SK-N-MC (cell line): ENCODE measurements around the gene ABCC2.

Experiments used
- DNase-seq: peaks from one replicate; pipeline ENCODE4 v3.0.0-alpha.2; 2011; ENCODE audit warnings: low read depth, low spot score
- H3K27ac ChIP-seq: fragments of 200-600 bp; sonication (generic); 2 replicates; pipeline ENCODE4 v1.5.1; 2016; ENCODE audit warnings: mixed run types
- H3K36me3 ChIP-seq: fragments of 200-600 bp; sonication (generic); 2 replicates; pipeline ENCODE4 v1.6.1; 2017; ENCODE audit warnings: antibody characterized with exemption, low read length, mixed read lengths; ENCODE audit not compliant: insufficient read depth
- H3K4me3 ChIP-seq: fragments of 200-600 bp; sonication (generic); 2 replicates; pipeline ENCODE4 v1.5.1; 2016
- H3K9ac ChIP-seq: fragments of 200-600 bp; sonication (generic); 2 replicates; pipeline ENCODE4 v1.8.0; 2017; ENCODE audit warnings: mixed run types, mixed read lengths; ENCODE audit not compliant: insufficient read length
- H3K9me3 ChIP-seq: fragments of 200-600 bp; sonication (generic); 2 replicates; pipeline ENCODE4 v1.6.1; 2017; ENCODE audit warnings: low read depth, mild to moderate bottlenecking, antibody characterized with exemption, low read length, moderate library complexity, mixed read lengths
- EZH2 ChIP-seq: fragments of 200-600 bp; sonication (generic); IDR thresholded peaks from one replicate; pipeline ENCODE4 v1.6.1; 2017; ENCODE audit warnings: antibody characterized with exemption
- FOXP2 ChIP-seq: optimal IDR thresholded peaks from 2 replicates; pipeline ENCODE3; 2011; ENCODE audit warnings: mild to moderate bottlenecking, moderate library complexity; ENCODE audit not compliant: insufficient read depth; ENCODE audit errors: extremely low read length, control extremely low read depth
- POLR2AphosphoS5 ChIP-seq: IDR thresholded peaks from 2 replicates; pipeline ENCODE4 v1.6.1; 2012; ENCODE audit warnings: mild to moderate bottlenecking, low read depth, low read length, borderline replicate concordance

The ABCC2 gene

GRCh38 chr10:99869581-99870122 is 87.2 kb downstream of the ABCC2 start:
- H3K4me3 ChIP-seq = no peak overlapping the region
- H3K27ac ChIP-seq = no peak overlapping the region
- TF ChIP-seq EZH2 (no peak), POLR2AphosphoS5 (no peak), FOXP2 (no peak)
- H3K9me3 ChIP-seq = no peaks in the 10 kb centered on the region
- no peak overlapping the region for H3K9ac ChIP-seq
- DNase-seq = no peak
- no peaks in the 10 kb centered on the region for H3K36me3 ChIP-seq

- H3K36me3 ChIP-seq = no peaks in the 10 kb centered on the region
- no peak overlapping the region for H3K4me3 ChIP-seq
- H3K27ac ChIP-seq = no peak overlapping the region
- H3K9me3 ChIP-seq = no peaks in the 10 kb centered on the region
- H3K9ac ChIP-seq = no peak overlapping the region
- DNase-seq = no peak
- TF ChIP-seq EZH2 (no peak), FOXP2 (no peak), POLR2AphosphoS5 (no peak)
Observed at GRCh38 chr10:99870123-99870730, 87.8 kb downstream of the ABCC2 start.

- DNase-seq = no peak
- Histone ChIP-seq H3K4me3 (no peak overlapping the region), H3K9ac (no peak overlapping the region), H3K9me3 (no peaks in the 10 kb centered on the region), H3K36me3 (peaks cover 6% of the 10 kb centered on the region; the same call in 1 of the 2 replicates), H3K27ac (no peak overlapping the region)
- TF ChIP-seq EZH2 = no peak
- TF ChIP-seq POLR2AphosphoS5 = no peak
- no peak for TF ChIP-seq FOXP2
Observed at GRCh38 chr10:99872367-99873162, 90.1 kb downstream of the ABCC2 start.

- H3K27ac ChIP-seq = no peak overlapping the region
- H3K4me3 ChIP-seq = no peak overlapping the region
- peaks cover 6% of the 10 kb centered on the region; the same call in 1 of the 2 replicates for H3K36me3 ChIP-seq
- TF ChIP-seq FOXP2 = no peak
- no peak for TF ChIP-seq EZH2
- no peak for TF ChIP-seq POLR2AphosphoS5
- H3K9me3 ChIP-seq = no peaks in the 10 kb centered on the region
- no peak overlapping the region for H3K9ac ChIP-seq
- DNase-seq = no peak
Observed at GRCh38 chr10:99873846-99874245, 91.4 kb downstream of the ABCC2 start.

- DNase-seq = no peak
- Histone ChIP-seq H3K4me3 (no peak overlapping the region), H3K36me3 (peaks cover 7% of the 10 kb centered on the region; the same call in 1 of the 2 replicates), H3K9me3 (no peaks in the 10 kb centered on the region), H3K27ac (no peak overlapping the region), H3K9ac (no peak overlapping the region)
- no peak for TF ChIP-seq POLR2AphosphoS5
- no peak for TF ChIP-seq FOXP2
- TF ChIP-seq EZH2 = no peak
Observed at GRCh38 chr10:99874341-99875085, 92.1 kb downstream of the ABCC2 start.

GRCh38 chr10:99875473-99875872 is 93.0 kb downstream of the ABCC2 start:
- Histone ChIP-seq H3K27ac (no peak overlapping the region), H3K4me3 (no peak overlapping the region)

GRCh38 chr10:99880080-99880835 is 97.8 kb downstream of the ABCC2 start:
- no peaks in the 10 kb centered on the region for H3K9me3 ChIP-seq
- H3K9ac ChIP-seq = no peak overlapping the region
- no peak overlapping the region for H3K27ac ChIP-seq
- no peak overlapping the region for H3K4me3 ChIP-seq
- DNase-seq = no peak
- no peak for TF ChIP-seq POLR2AphosphoS5
- no peak for TF ChIP-seq EZH2
- TF ChIP-seq FOXP2 = no peak
- peaks cover 28% of the 10 kb centered on the region; the same call in 1 of the 2 replicates for H3K36me3 ChIP-seq

More at GRCh38 chr10:99875473-99875872, 93.0 kb downstream of the ABCC2 start:
- no peak for TF ChIP-seq FOXP2
- TF ChIP-seq EZH2 = no peak
- no peak for TF ChIP-seq POLR2AphosphoS5
- DNase-seq = no peak
- H3K9ac ChIP-seq = no peak overlapping the region
- H3K36me3 ChIP-seq = peaks cover 14% of the 10 kb centered on the region; the same call in 1 of the 2 replicates
- H3K9me3 ChIP-seq = no peaks in the 10 kb centered on the region
